H9 (cell line): ENCODE results near the gene GPC6. TPM values are rescaled to one million over a fixed set of nuclear protein-coding genes. Genes with fewer than 3 reads are reported as not detected.

ENCODE experiments used
- DNase-seq: peaks from one replicate; pipeline ENCODE4 v3.0.0-alpha.2; 2017
- H2AFZ ChIP-seq: one replicate; pipeline ENCODE4 v1.6.1; 2013; ENCODE audit warnings: mild to moderate bottlenecking, low read length, control low read depth, moderate library complexity
- H2AK5ac ChIP-seq: 2 replicates; pipeline ENCODE4 v1.6.1; 2013; ENCODE audit warnings: low read length, control low read depth, mixed read lengths; ENCODE audit not compliant: insufficient read length
- H2BK120ac ChIP-seq: one replicate; pipeline ENCODE4 v1.6.1; 2013; ENCODE audit warnings: low read depth, mild to moderate bottlenecking, low read length, control low read depth, inconsistent platforms; ENCODE audit not compliant: poor library complexity, severe bottlenecking
- H2BK12ac ChIP-seq: 2 replicates; pipeline ENCODE4 v1.6.1; 2013; ENCODE audit warnings: low read length, control low read depth, mixed read lengths, low read depth; ENCODE audit not compliant: insufficient read length
- H2BK15ac ChIP-seq: 2 replicates; pipeline ENCODE4 v1.6.1; 2013; ENCODE audit warnings: low read depth, low read length, control low read depth
- H2BK20ac ChIP-seq: one replicate; pipeline ENCODE4 v1.6.1; 2013; ENCODE audit warnings: low read depth, mild to moderate bottlenecking, low read length, control low read depth, inconsistent platforms; ENCODE audit not compliant: poor library complexity, severe bottlenecking
- H2BK5ac ChIP-seq: 2 replicates; pipeline ENCODE4 v1.6.1; 2013; ENCODE audit warnings: low read length, control low read depth, mixed read lengths; ENCODE audit not compliant: insufficient read length
- H3K14ac ChIP-seq: 2 replicates; pipeline ENCODE4 v1.6.1; 2013; ENCODE audit warnings: low read length, control low read depth; ENCODE audit not compliant: insufficient read depth
- H3K18ac ChIP-seq: 2 replicates; pipeline ENCODE4 v1.6.1; 2013; ENCODE audit warnings: low read depth, mild to moderate bottlenecking, mixed read lengths, low read length, control low read depth; ENCODE audit not compliant: insufficient read length
- H3K23ac ChIP-seq: 2 replicates; pipeline ENCODE4 v1.6.1; 2013; ENCODE audit warnings: low read length, control low read depth, mixed read lengths, low read depth; ENCODE audit not compliant: insufficient read length
- H3K23me2 ChIP-seq: 2 replicates; pipeline ENCODE4 v1.6.1; 2013; ENCODE audit warnings: low read depth, mild to moderate bottlenecking, mixed read lengths, low read length, control low read depth; ENCODE audit not compliant: insufficient read length, poor library complexity, severe bottlenecking
- H3K27ac ChIP-seq: 2 replicates; pipeline ENCODE4 v1.5.1; 2013; ENCODE audit warnings: low read length, control low read depth, mixed read lengths, low read depth; ENCODE audit not compliant: insufficient read length
- H3K27me3 ChIP-seq: 2 replicates; pipeline ENCODE4 v1.6.1; 2013; ENCODE audit warnings: low read length, control low read depth, inconsistent platforms; ENCODE audit not compliant: insufficient read depth
- H3K4ac ChIP-seq: 2 replicates; pipeline ENCODE4 v1.6.1; 2013; ENCODE audit warnings: low read depth, mild to moderate bottlenecking, control low read depth, inconsistent platforms, low read length, moderate library complexity
- H3K4me1 ChIP-seq: 2 replicates; pipeline ENCODE4 v1.6.1; 2013; ENCODE audit warnings: low read length, control low read depth, inconsistent platforms; ENCODE audit not compliant: insufficient read depth
- H3K4me2 ChIP-seq: 2 replicates; pipeline ENCODE4 v1.6.1; 2013; ENCODE audit warnings: low read length, control low read depth, mixed read lengths; ENCODE audit not compliant: insufficient read length, insufficient read depth
- H3K56ac ChIP-seq: 2 replicates; pipeline ENCODE4 v1.6.1; 2013; ENCODE audit warnings: low read depth, mild to moderate bottlenecking, mixed read lengths, low read length, control low read depth; ENCODE audit not compliant: insufficient read length
- H3K79me1 ChIP-seq: 2 replicates; pipeline ENCODE4 v1.6.1; 2013; ENCODE audit warnings: low read depth, mild to moderate bottlenecking, moderate library complexity, low read length, control low read depth, inconsistent platforms; ENCODE audit not compliant: insufficient read depth, poor library complexity, severe bottlenecking
- H3K79me2 ChIP-seq: 2 replicates; pipeline ENCODE4 v1.6.1; 2013; ENCODE audit warnings: low read length, control low read depth, inconsistent platforms; ENCODE audit not compliant: insufficient read depth
- H3K9ac ChIP-seq: 2 replicates; pipeline ENCODE4 v1.6.1; 2013; ENCODE audit warnings: low read length, control low read depth, mixed read lengths; ENCODE audit not compliant: insufficient read length; ENCODE audit errors: extremely low read depth
- H3K9me3 ChIP-seq: one replicate; pipeline ENCODE4 v1.6.1; 2013; ENCODE audit warnings: low read depth, low read length, inconsistent platforms; ENCODE audit not compliant: control insufficient read depth
- H3T11ph ChIP-seq: one replicate; pipeline ENCODE4 v1.6.1; 2013; ENCODE audit warnings: mild to moderate bottlenecking, low read length, control low read depth, inconsistent platforms
- H4K20me1 ChIP-seq: one replicate; pipeline ENCODE4 v1.6.1; 2013; ENCODE audit not compliant: control insufficient read depth, insufficient read length, insufficient read depth
- H4K5ac ChIP-seq: 2 replicates; pipeline ENCODE4 v1.6.1; 2013; ENCODE audit warnings: low read depth, mild to moderate bottlenecking, mixed read lengths, low read length, control low read depth; ENCODE audit not compliant: insufficient read length
- H4K8ac ChIP-seq: replicated peaks from 2 replicates; pipeline ENCODE4 v1.6.1; 2013; ENCODE audit warnings: low read length, control low read depth, mixed read lengths, low read depth; ENCODE audit not compliant: insufficient read length
- H4K91ac ChIP-seq: 2 replicates; pipeline ENCODE4 v1.6.1; 2013; ENCODE audit warnings: low read depth, mild to moderate bottlenecking, moderate library complexity, mixed read lengths, low read length, control low read depth; ENCODE audit not compliant: insufficient read length
- H3K27ac Mint-ChIP-seq, 3 experiments: 2 replicates in 2 of 3; 3 replicates in 1 of 3; pipeline ENCODE4 v1.8.0; 2020 to 2021; ENCODE audit warnings: mixed read lengths in 3 of 3, mild to moderate bottlenecking in 1 of 3, moderate library complexity in 1 of 3
- H3K27me3 Mint-ChIP-seq: 2 replicates; pipeline ENCODE4 v1.8.0; 2021; ENCODE audit warnings: low read depth, mild to moderate bottlenecking, moderate library complexity, mixed read lengths
- H3K36me3 Mint-ChIP-seq, 3 experiments: 2 replicates in 2 of 3; 3 replicates in 1 of 3; pipeline ENCODE4 v1.8.0; 2020 to 2021; ENCODE audit warnings: low read depth in 3 of 3, mixed read lengths in 3 of 3; ENCODE audit not compliant: insufficient read depth in 1 of 3
- H3K4me1 Mint-ChIP-seq, 2 experiments: 2 replicates each; pipeline ENCODE4 v1.8.0; 2020; ENCODE audit warnings: mixed read lengths in 2 of 2
- H3K4me3 Mint-ChIP-seq, 2 experiments: 2 replicates in 1 of 2; 3 replicates in 1 of 2; pipeline ENCODE4 v1.8.0; 2020 to 2021; ENCODE audit warnings: mild to moderate bottlenecking in 2 of 2, mixed read lengths in 2 of 2, moderate library complexity in 1 of 2
- H3K9me3 Mint-ChIP-seq, 2 experiments: 2 replicates in 1 of 2; 3 replicates in 1 of 2; pipeline ENCODE4 v1.8.0; 2020; ENCODE audit warnings: mild to moderate bottlenecking in 2 of 2, mixed read lengths in 2 of 2, moderate library complexity in 1 of 2
- WGBS: extraction: QIAGEN DNeasy Blood & Tissue Kit; methylation state at CpG from one replicate; pipeline ENCODE4 v1.1.7; 2013; ENCODE audit warnings: missing lambda C conversion rate, low lambda C conversion rate, mixed read lengths; ENCODE audit not compliant: insufficient read length; ENCODE audit errors: extremely low coverage; 5-methylcytosine and 5-hydroxymethylcytosine counted together
- total RNA-seq: library from RNA; stranded (reverse); gene quantifications from 2 replicates; pipeline ENCODE4 v1.2.1, GENCODE V29; 2021
- TF ChIP-seq, protein P1 (sequence below): fragments of 200-600 bp; sonication (generic); conservative IDR thresholded peaks from 3 replicates; pipeline ENCODE4 v1.8.0; 2021; ENCODE audit warnings: antibody characterized with exemption, mild to moderate bottlenecking

The GPC6 gene
- total RNA-seq, 1 experiment from 2014 or later: 15.6 TPM

- Histone ChIP-seq H2BK5ac (no peak overlapping the region), H4K20me1 (no peaks in the 10 kb centered on the region), H3K14ac (no peak overlapping the region), H3K23ac (no peak overlapping the region), H4K8ac (no peak overlapping the region), H3K56ac (no peak overlapping the region), H3K4ac (no peak overlapping the region), H4K5ac (no peak overlapping the region), H3K9ac (no peak overlapping the region), H2AK5ac (no peak overlapping the region), H3K4me2 (no peak overlapping the region), H3K27me3 (no peaks in the 10 kb centered on the region), H3K23me2 (no peaks in the 10 kb centered on the region), H2BK120ac (no peak overlapping the region), H2BK15ac (no peak overlapping the region), H4K91ac (no peak overlapping the region), H2BK20ac (no peak overlapping the region), H2AFZ (no peak overlapping the region), H3K9me3 (no peaks in the 10 kb centered on the region), H3K79me1 (no peaks in the 10 kb centered on the region), H3K18ac (no peak overlapping the region), H3K79me2 (no peaks in the 10 kb centered on the region), H2BK12ac (no peak overlapping the region), H3T11ph (no peak overlapping the region), H3K27ac (no peak overlapping the region), H3K4me1 (no peaks in the 10 kb centered on the region)
- Mint-ChIP-seq H3K27me3 (peaks cover 1% of the 10 kb centered on the region; the same call in 1 of the 2 replicates), H3K9me3 (no peaks in the 10 kb centered on the region), H3K27ac (no peak overlapping the region), H3K36me3 (no peaks in the 10 kb centered on the region), H3K4me3 (no peak overlapping the region), H3K4me1 (peaks cover 0 to 2% of the 10 kb centered on the region in 2 experiments; a peak in 1 of 4 replicates)
- TF ChIP-seq, protein P1, sequence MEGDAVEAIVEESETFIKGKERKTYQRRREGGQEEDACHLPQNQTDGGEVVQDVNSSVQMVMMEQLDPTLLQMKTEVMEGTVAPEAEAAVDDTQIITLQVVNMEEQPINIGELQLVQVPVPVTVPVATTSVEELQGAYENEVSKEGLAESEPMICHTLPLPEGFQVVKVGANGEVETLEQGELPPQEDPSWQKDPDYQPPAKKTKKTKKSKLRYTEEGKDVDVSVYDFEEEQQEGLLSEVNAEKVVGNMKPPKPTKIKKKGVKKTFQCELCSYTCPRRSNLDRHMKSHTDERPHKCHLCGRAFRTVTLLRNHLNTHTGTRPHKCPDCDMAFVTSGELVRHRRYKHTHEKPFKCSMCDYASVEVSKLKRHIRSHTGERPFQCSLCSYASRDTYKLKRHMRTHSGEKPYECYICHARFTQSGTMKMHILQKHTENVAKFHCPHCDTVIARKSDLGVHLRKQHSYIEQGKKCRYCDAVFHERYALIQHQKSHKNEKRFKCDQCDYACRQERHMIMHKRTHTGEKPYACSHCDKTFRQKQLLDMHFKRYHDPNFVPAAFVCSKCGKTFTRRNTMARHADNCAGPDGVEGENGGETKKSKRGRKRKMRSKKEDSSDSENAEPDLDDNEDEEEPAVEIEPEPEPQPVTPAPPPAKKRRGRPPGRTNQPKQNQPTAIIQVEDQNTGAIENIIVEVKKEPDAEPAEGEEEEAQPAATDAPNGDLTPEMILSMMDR: no peak
- DNase-seq: no peak
- WGBS: no CpG with 5 or more reads among the region's 1 CpG
These were observed 1030.1 kb downstream of the GPC6 start for GRCh38 chr13:94256721-94257120.
